Measurements from ENCODE around the gene TIGD4.

GRCh38 chr4:152777488-152777887, 2.0 kb downstream of the TIGD4 start:
- no peak for TF ChIP-seq CTCF (IDR thresholded peaks at IDR 0.05)
- TF ChIP-seq POLR2A (IDR thresholded peaks at IDR 0.05), result no peak
- no peak for TF ChIP-seq POLR2AphosphoS5 (IDR thresholded peaks at IDR 0.05)
- TF ChIP-seq EP300 (IDR thresholded peaks at IDR 0.05), result no peak
